ENCODE data around the gene PADI6. TPM values are rescaled to one million over a fixed set of nuclear protein-coding genes. Genes with fewer than 3 reads are reported as not detected.

PADI6 gene
- total and polyA plus RNA-seq, 9 of the 15 experiments (the other 6 are each of a cell fraction or from before 2014, with no cell fraction given): not detected

- no peak for TF ChIP-seq ZNF347 (CRISPR knock-in tag; IDR thresholded peaks at IDR 0.05; ENCODE audit: low read depth)
- TF ChIP-seq ZBTB2 (IDR thresholded peaks at IDR 0.05): no peak
- peak; percentile 80 to 92 for TF ChIP-seq MNT (conservative IDR thresholded peaks at IDR 0.05)
- TF ChIP-seq POLR2B (IDR thresholded peaks at IDR 0.05; ENCODE audit: low read depth, partially characterized antibody): peak; percentile 71
- no peak for TF ChIP-seq MCM7 (IDR thresholded peaks at IDR 0.05)
- TF ChIP-seq NFIC (IDR thresholded peaks at IDR 0.05): no peak
- TF ChIP-seq ARID3A (IDR thresholded peaks at IDR 0.05; ENCODE audit: borderline replicate concordance, low read depth, low read length): no peak
- TF ChIP-seq ZFPM2 (CRISPR knock-in tag; IDR thresholded peaks at IDR 0.05): no peak
- no peak for TF ChIP-seq HNRNPK (IDR thresholded peaks at IDR 0.05; ENCODE audit: low read depth, low read length, poor library complexity, severe bottlenecking)
- TF ChIP-seq KAT7 (CRISPR knock-in tag; IDR thresholded peaks at IDR 0.05; ENCODE audit: borderline replicate concordance): no peak; the same call in 1 of the 2 replicates
- no peak for TF ChIP-seq STAT5B (CRISPR knock-in tag; IDR thresholded peaks at IDR 0.05)
- TF ChIP-seq SETDB1 (IDR thresholded peaks at IDR 0.05; ENCODE audit: low read length): no peak
- no peak for TF ChIP-seq RFX1 (IDR thresholded peaks at IDR 0.05)
- no peak for TF ChIP-seq ZNF41 (CRISPR knock-in tag; conservative IDR thresholded peaks at IDR 0.05)
- peak; percentile 96 to 98 for TF ChIP-seq FOXK2 (conservative IDR thresholded peaks at IDR 0.05 in 1 of 2, IDR thresholded peaks at IDR 0.05 in 1 of 2; ENCODE audit: low read depth in 2 of 2)
- TF ChIP-seq TEAD4 (IDR thresholded peaks at IDR 0.05; ENCODE audit: low read length): no peak; the same call in 1 of the 2 replicates
- no peak for TF ChIP-seq TEAD4 (CRISPR knock-in tag; IDR thresholded peaks at IDR 0.05; ENCODE audit: borderline replicate concordance)
- TF ChIP-seq MYNN (IDR thresholded peaks at IDR 0.05): no peak
- no peak for TF ChIP-seq MYNN (CRISPR knock-in tag; IDR thresholded peaks at IDR 0.05)
- TF ChIP-seq BRF1 (IDR thresholded peaks at IDR 0.05; ENCODE audit: borderline replicate concordance, extremely low read depth, insufficient read length): no peak
- no peak for TF ChIP-seq HMG20B (CRISPR knock-in tag; IDR thresholded peaks at IDR 0.05)
- TF ChIP-seq BMI1 (IDR thresholded peaks at IDR 0.05; ENCODE audit: low read length): no peak
- no peak for TF ChIP-seq CSDE1 (IDR thresholded peaks at IDR 0.05)
- no peak for TF ChIP-seq KLF6 (CRISPR knock-in tag; IDR thresholded peaks at IDR 0.05; ENCODE audit: borderline replicate concordance)
Measured at GRCh38 chr1:17439250-17440073, 67.5 kb downstream of the PADI6 start, which contains the start of gene RCC2 (continued).
